ENCODE measurements around the gene SLC16A7. TPM values are rescaled to one million over a fixed set of nuclear protein-coding genes. Genes with fewer than 3 reads are reported as not detected.

SLC16A7 gene
- total RNA-seq, 4 donors from 2014 or later: 18.2 to 71.4 (median 45.0) TPM

DNA sequence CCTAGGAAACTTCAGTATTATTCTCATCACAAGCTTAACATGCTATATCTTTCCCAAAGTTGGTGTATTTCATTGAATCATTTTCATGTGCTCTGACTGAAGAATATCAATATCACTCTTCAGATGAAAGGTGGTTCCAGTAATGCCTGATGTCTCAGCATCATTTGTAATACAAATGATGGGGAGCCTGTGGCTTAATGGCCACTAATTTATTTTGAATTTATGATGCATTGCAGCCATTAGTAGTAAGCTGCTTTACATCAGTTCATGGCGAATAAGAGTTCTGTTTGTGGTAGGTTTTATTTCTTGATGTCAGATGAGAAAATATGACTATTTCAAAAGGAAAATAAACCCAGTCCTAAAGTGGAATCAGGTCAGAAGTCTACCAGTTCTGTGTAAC, 139.4 kb downstream of the SLC16A7 start:
- H3K27ac ChIP-seq: no peak overlapping the region
- no peak for ATAC-seq
- no peak overlapping the region for H3K4me3 ChIP-seq
- TF ChIP-seq POLR2AphosphoS5 (IDR thresholded peaks at IDR 0.05): no peak
- no peak for TF ChIP-seq POLR2A (IDR thresholded peaks at IDR 0.05)
- no peak for TF ChIP-seq EP300 (IDR thresholded peaks at IDR 0.05)
- TF ChIP-seq, protein P1, sequence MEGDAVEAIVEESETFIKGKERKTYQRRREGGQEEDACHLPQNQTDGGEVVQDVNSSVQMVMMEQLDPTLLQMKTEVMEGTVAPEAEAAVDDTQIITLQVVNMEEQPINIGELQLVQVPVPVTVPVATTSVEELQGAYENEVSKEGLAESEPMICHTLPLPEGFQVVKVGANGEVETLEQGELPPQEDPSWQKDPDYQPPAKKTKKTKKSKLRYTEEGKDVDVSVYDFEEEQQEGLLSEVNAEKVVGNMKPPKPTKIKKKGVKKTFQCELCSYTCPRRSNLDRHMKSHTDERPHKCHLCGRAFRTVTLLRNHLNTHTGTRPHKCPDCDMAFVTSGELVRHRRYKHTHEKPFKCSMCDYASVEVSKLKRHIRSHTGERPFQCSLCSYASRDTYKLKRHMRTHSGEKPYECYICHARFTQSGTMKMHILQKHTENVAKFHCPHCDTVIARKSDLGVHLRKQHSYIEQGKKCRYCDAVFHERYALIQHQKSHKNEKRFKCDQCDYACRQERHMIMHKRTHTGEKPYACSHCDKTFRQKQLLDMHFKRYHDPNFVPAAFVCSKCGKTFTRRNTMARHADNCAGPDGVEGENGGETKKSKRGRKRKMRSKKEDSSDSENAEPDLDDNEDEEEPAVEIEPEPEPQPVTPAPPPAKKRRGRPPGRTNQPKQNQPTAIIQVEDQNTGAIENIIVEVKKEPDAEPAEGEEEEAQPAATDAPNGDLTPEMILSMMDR (IDR thresholded peaks at IDR 0.05): no peak
- H3K27me3 ChIP-seq: no peaks in the 10 kb centered on the region
- peaks cover 0 to 13% of the 10 kb centered on the region in 2 donors for H3K36me3 ChIP-seq
- no peaks in the 10 kb centered on the region for H3K9me3 ChIP-seq
- WGBS, 2 donors (ENCODE audit: low coverage in 1 of 2): 83 to 100% methylated on average over 1 of the region's 1 CpG
- H3K4me1 ChIP-seq: no peaks in the 10 kb centered on the region

DNA sequence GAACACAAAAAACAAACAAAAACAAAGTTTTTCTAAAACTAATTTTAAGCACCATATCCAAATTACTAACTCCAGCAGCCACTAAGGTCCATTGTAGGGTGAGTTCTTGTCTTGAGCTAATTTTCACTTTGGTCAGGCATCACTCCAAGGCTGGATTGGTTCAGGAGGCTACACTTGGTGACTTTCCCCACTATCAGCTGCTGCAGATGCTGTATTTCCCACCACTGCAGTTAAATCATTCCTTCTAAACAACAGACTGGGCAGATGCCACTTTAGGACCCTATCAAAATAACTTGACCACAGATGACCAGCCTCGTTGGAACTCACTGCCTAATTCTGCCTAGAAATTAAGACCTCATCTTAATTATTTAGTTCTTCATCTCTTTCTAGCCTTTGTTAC, 140.5 kb downstream of the SLC16A7 start:
- Histone ChIP-seq H3K9me3 (no peaks in the 10 kb centered on the region), H3K4me1 (no peaks in the 10 kb centered on the region), H3K27ac (no peak overlapping the region), H3K36me3 (peaks cover 0 to 13% of the 10 kb centered on the region in 2 donors), H3K27me3 (no peaks in the 10 kb centered on the region), H3K4me3 (no peak overlapping the region)
- TF ChIP-seq POLR2AphosphoS5 (IDR thresholded peaks at IDR 0.05) (no peak), POLR2A (IDR thresholded peaks at IDR 0.05) (no peak), EP300 (IDR thresholded peaks at IDR 0.05) (no peak)
- TF ChIP-seq, protein P1 (IDR thresholded peaks at IDR 0.05): no peak
- 80 to 82% methylated on average over 1 of the region's 1 CpG for WGBS, 2 donors (ENCODE audit: low coverage in 1 of 2)
- ATAC-seq: no peak

DNA sequence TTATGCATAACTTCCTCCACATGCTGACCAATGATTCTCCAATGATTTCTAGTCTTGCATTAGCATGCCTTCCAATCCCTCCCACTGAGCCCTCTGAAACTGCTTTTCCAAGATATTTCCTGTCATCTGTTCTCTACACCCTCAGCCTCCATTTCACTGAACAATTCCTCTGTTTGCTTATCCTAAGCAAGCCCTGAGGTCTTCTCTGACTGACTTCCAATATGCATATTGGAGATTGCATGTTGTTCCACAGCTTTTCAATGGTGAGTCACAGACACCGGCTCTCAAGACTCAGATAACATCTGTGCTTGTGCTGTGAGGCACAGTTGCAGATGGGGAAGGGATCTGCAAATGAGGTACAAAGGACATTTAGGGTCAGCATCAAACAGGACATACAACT, 141.0 kb downstream of the SLC16A7 start:
- Histone ChIP-seq H3K36me3 (peaks cover 0 to 13% of the 10 kb centered on the region in 2 donors), H3K27me3 (no peaks in the 10 kb centered on the region), H3K27ac (no peak overlapping the region), H3K4me1 (no peaks in the 10 kb centered on the region), H3K9me3 (no peaks in the 10 kb centered on the region), H3K4me3 (no peak overlapping the region)
- WGBS, 2 donors (ENCODE audit: low coverage in 1 of 2): 17% methylated on average over 1 of the region's 1 CpG; no CpG with 5 or more reads in 1 of the 2 donors
- TF ChIP-seq, protein P1 (IDR thresholded peaks at IDR 0.05): no peak
- TF ChIP-seq EP300 (IDR thresholded peaks at IDR 0.05) (no peak), POLR2A (IDR thresholded peaks at IDR 0.05) (no peak), POLR2AphosphoS5 (IDR thresholded peaks at IDR 0.05) (no peak)
- no peak for ATAC-seq

DNA sequence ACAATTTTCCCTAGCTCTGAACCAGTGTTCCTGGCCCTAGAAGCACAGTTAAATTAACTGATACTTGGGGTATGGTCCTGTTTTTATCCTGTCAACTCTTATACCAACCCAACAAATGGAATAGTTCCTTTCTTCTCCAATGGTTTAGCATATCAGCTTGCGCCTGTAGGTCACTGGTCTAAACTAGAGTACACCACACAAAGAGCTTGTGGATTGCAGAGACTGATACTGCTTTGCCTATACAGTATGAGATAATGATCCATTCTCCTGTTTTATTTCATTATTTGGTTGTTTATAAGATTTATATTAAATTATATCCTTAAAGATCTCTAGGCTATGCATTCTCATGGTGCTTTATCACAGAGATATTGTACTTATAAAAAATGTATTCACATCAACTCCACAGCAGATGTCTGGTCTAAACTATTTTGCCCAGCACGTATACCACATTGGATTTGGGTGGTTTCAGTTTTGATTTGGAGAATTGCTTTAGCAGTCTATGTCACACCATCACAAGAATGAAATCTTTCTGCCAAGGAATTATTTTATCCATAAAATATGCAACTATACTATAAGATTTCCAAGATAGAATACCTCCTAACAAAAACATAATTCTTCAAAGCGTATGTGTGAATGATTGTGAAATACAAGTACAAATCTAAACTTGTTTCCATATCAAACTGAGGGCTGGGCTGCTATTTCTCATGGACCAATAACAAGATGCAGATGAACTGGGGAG, 142.1 kb downstream of the SLC16A7 start:
- H3K4me3 ChIP-seq: no peak overlapping the region

More for the DNA sequence above, 142.1 kb downstream of the SLC16A7 start:
- H3K4me1 ChIP-seq: no peaks in the 10 kb centered on the region
- TF ChIP-seq POLR2AphosphoS5 (IDR thresholded peaks at IDR 0.05): no peak
- TF ChIP-seq EP300 (IDR thresholded peaks at IDR 0.05): no peak
- TF ChIP-seq, protein P1 (IDR thresholded peaks at IDR 0.05): no peak
- no peak for TF ChIP-seq POLR2A (IDR thresholded peaks at IDR 0.05)
- ATAC-seq: no peak
- peaks cover 0 to 13% of the 10 kb centered on the region in 2 donors for H3K36me3 ChIP-seq
- no peaks in the 10 kb centered on the region for H3K9me3 ChIP-seq
- H3K27ac ChIP-seq: no peak overlapping the region
- WGBS, 2 donors (ENCODE audit: low coverage in 1 of 2): 69 to 71% methylated on average over 3 of the region's 3 CpGs
- H3K27me3 ChIP-seq: no peaks in the 10 kb centered on the region
